ENCODE results near the gene HMGN4. TPM values are rescaled to one million over a fixed set of nuclear protein-coding genes. Genes with fewer than 3 reads are reported as not detected.

The HMGN4 gene
- 67.9 TPM for polyA plus RNA-seq (2013, experiment 1 of 2)
- 65.0 TPM for polyA plus RNA-seq (2013, experiment 2 of 2)

DNA sequence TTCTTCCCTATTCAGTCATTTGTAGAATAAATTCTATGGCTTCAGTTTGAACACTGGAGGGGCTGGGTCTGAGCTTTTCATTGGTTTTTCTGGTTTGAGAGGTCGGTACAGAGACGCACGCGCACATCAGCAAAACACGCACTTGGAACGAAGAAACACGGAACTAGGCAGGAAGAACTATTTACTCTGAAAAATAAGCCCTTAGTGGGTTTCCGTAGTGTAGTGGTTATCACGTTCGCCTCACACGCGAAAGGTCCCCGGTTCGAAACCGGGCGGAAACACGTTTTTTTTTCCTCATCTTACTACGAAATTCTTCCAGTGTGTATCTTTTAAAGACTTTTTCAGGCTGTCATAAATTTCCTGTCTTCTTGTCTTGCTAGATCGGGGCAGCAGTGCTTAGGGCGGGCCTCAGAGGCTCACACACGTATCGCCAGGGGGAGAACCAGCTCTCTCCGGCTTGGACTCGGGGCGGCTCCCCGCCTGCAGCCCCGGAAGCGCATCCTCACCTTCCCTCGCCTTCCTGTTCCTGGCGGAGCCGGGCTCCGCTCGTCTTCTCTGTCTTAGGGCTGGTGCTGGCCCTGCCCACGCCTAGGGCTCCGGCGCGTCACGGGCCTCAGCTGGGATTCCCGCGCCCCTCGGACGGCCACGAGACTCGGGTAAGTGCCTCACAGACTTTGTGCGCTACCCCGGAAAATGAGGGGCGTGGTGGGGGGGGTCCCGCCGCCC is at the start of gene HMGN4:
Gene HMGN4, plus strand, starts transcription at position 521 of the 726 bp plus-strand sequence. CDS start 6,841 bp downstream, outside the sequence.
- Histone ChIP-seq H3K36me3 (ENCODE audit: control insufficient read depth, insufficient read depth, low read length) (peaks cover 23% of the 10 kb centered on the region), H3K9me3 (ENCODE audit: control insufficient read depth, low read length) (no peaks in the 10 kb centered on the region), H3K4me3 (ENCODE audit: extremely low read depth, insufficient read depth, low read length, poor library complexity, severe bottlenecking) (peak within 1 kb of the TSS; percentile 91), H3K4me1 (ENCODE audit: control insufficient read depth, insufficient read depth, low read length, poor library complexity, severe bottlenecking) (no peaks in the 10 kb centered on the region), H3K27ac (ENCODE audit: low read depth, low read length, severe bottlenecking) (peak within 1 kb of the TSS; percentile 90)
- 0% methylated on average over 38 to 39 of the region's 49 CpGs for WGBS, 2 experiments (ENCODE audit: insufficient coverage in 2 of 2)

DNA sequence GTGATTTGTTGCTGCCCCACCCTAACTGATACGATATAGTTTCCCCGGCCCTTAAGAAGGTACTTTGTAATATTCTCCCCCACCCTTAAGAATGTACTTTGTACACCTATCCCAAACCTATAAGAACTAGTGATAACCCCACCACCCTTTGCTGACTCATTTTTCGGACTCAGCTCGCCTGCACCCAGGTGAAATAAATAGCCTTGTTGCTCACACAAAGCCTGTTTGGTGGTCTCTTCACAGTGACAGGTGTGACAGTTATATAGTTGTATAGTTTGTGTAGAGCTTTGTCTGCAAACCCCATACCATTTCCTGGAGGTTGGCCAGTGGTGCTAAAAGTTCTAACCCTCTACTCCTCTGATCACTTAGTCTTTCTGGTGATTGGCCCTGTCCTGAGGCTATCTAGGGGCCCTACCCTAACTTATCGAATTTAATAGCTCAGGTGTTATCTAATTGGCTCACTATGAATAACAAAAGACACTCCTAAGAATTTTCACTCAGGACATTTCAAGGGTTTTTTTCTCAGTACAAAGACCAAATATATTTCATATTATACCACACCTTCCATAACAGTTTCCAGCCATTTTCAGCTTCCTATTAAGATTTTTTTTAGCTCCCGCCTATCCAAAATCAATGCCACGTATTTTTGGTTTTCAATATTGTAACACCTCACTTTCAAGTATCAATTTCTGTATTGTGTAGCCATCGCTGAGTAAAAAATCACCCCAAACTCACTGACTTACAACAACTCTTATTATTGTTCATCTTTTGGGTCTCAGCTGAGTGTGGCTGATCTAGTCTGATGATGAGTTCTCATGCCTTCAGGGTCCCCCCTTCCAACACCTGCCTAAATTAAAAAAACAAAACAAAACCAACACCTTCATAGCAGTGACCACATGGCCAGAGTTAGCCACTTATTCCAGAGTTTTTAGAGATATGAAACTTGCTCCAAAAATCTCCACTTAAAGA is 47.9 kb upstream of the HMGN4 start:
- Histone ChIP-seq H3K36me3 (ENCODE audit: control insufficient read depth, insufficient read depth, low read length) (no peaks in the 10 kb centered on the region), H3K9me3 (ENCODE audit: control insufficient read depth, low read length) (no peaks in the 10 kb centered on the region), H3K4me3 (ENCODE audit: extremely low read depth, insufficient read depth, low read length, poor library complexity, severe bottlenecking) (no peak overlapping the region), H3K27ac (ENCODE audit: low read depth, low read length, severe bottlenecking) (no peak overlapping the region), H3K4me1 (ENCODE audit: control insufficient read depth, insufficient read depth, low read length, poor library complexity, severe bottlenecking) (no peaks in the 10 kb centered on the region)
- 89 to 98% methylated on average over 4 to 8 of the region's 8 CpGs for WGBS, 2 experiments (ENCODE audit: insufficient coverage in 2 of 2)

DNA sequence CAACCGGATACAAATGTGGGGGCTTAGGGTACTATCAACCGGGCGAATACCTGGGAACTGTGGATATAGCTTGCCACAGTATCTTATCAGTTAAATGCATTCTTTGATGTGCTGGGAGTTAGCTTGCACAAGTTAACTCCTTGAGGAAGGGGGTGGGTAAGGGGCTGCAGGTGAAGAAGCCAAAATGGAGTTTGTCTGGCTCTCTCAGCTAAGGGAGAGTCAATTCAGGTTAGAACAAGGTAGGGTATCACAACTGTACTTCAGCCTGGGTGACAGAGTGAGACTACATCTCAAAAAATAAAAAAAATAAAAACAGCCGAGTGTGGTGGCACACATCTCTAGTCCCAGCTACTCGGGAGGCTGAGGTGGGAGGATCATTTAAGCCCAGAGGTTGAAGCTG is 46.6 kb upstream of the HMGN4 start:
- no peaks in the 10 kb centered on the region for H3K36me3 ChIP-seq (ENCODE audit: control insufficient read depth, insufficient read depth, low read length)
- H3K9me3 ChIP-seq (ENCODE audit: control insufficient read depth, low read length): no peaks in the 10 kb centered on the region
- H3K4me3 ChIP-seq (ENCODE audit: extremely low read depth, insufficient read depth, low read length, poor library complexity, severe bottlenecking): no peak overlapping the region
- no peak overlapping the region for H3K27ac ChIP-seq (ENCODE audit: low read depth, low read length, severe bottlenecking)
- 78 to 95% methylated on average over 3 to 5 of the region's 5 CpGs for whole genome bisulfite sequencing, 2 experiments (ENCODE audit: insufficient coverage in 2 of 2)
- no peaks in the 10 kb centered on the region for H3K4me1 ChIP-seq (ENCODE audit: control insufficient read depth, insufficient read depth, low read length, poor library complexity, severe bottlenecking)

DNA sequence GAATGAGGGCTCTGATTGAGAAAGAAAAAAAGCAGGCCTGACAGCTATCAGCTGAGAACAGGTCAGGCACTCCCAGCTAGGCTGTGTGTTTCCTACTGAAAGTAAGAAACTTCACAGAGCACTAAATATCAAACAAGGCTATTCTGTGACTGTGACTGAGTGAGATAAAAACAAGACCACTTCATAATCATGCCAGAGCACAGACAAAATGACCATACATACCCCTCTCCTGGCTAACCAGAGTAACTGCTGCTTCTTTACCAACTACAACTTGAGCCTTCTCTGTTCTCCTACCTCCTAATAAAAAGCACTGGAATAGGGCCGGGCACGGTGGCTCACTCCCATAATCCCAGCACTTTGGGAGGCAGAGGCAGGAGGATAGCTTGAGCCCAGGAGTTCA is 44.9 kb upstream of the HMGN4 start:
- 80% methylated on average over 1 of the region's 2 CpGs; no CpG with 5 or more reads in 1 of the 2 experiments for WGBS, 2 experiments (ENCODE audit: insufficient coverage in 2 of 2)
- Histone ChIP-seq H3K4me1 (ENCODE audit: control insufficient read depth, insufficient read depth, low read length, poor library complexity, severe bottlenecking) (no peaks in the 10 kb centered on the region), H3K36me3 (ENCODE audit: control insufficient read depth, insufficient read depth, low read length) (no peaks in the 10 kb centered on the region), H3K9me3 (ENCODE audit: control insufficient read depth, low read length) (no peaks in the 10 kb centered on the region), H3K4me3 (ENCODE audit: extremely low read depth, insufficient read depth, low read length, poor library complexity, severe bottlenecking) (no peak overlapping the region), H3K27ac (ENCODE audit: low read depth, low read length, severe bottlenecking) (no peak overlapping the region)

DNA sequence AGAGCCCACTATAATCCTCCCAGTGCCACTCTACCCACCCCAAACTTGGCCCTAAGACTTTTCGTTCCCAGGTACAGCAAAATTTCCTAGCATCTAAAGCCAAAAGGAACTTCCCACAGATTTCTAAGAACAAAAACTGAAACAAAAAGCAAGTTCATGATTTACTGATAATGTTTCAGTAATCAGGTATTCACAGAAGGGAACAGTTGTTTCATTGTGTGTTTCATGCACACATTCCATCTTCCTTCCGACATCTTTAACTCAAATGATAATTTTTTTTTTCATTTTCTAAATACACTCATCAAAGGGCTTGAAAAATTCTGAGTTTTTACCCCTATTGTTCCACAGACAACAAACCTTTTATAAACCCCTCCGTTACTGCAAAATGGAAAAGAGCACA is 44.0 kb upstream of the HMGN4 start:
- H3K36me3 ChIP-seq (ENCODE audit: control insufficient read depth, insufficient read depth, low read length): no peaks in the 10 kb centered on the region
- no peak overlapping the region for H3K4me3 ChIP-seq (ENCODE audit: extremely low read depth, insufficient read depth, low read length, poor library complexity, severe bottlenecking)
- no peaks in the 10 kb centered on the region for H3K4me1 ChIP-seq (ENCODE audit: control insufficient read depth, insufficient read depth, low read length, poor library complexity, severe bottlenecking)
- WGBS, 2 experiments (ENCODE audit: insufficient coverage in 2 of 2): 86 to 96% methylated on average over 1 to 2 of the region's 3 CpGs
- H3K27ac ChIP-seq (ENCODE audit: low read depth, low read length, severe bottlenecking): no peak overlapping the region
- no peaks in the 10 kb centered on the region for H3K9me3 ChIP-seq (ENCODE audit: control insufficient read depth, low read length)

DNA sequence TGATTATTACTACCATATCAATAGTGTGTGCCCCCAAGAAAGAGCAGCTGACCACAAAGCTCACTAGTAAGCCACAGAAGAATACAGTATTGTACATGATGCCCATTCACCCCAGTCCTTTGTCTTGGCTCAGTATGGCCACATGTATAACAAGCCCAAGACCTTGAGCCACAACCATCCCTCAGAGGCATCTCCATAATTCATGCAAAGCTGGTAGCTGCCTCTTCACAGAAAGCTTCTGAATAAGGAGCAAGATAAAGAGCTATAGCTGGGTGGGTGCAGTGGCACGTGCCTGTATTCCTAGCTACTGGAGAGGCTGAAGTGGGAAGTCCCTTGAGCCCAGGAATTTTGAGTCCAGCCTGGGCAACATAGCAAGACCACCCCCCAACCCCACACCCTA is 42.9 kb upstream of the HMGN4 start:
- no peaks in the 10 kb centered on the region for H3K9me3 ChIP-seq (ENCODE audit: control insufficient read depth, low read length)
- no peak overlapping the region for H3K27ac ChIP-seq (ENCODE audit: low read depth, low read length, severe bottlenecking)
- no peaks in the 10 kb centered on the region for H3K4me1 ChIP-seq (ENCODE audit: control insufficient read depth, insufficient read depth, low read length, poor library complexity, severe bottlenecking)
- H3K36me3 ChIP-seq (ENCODE audit: control insufficient read depth, insufficient read depth, low read length): no peaks in the 10 kb centered on the region
- WGBS, 2 experiments (ENCODE audit: insufficient coverage in 2 of 2): 50% methylated on average over 1 of the region's 1 CpG; no CpG with 5 or more reads in 1 of the 2 experiments
- H3K4me3 ChIP-seq (ENCODE audit: extremely low read depth, insufficient read depth, low read length, poor library complexity, severe bottlenecking): no peak overlapping the region

DNA sequence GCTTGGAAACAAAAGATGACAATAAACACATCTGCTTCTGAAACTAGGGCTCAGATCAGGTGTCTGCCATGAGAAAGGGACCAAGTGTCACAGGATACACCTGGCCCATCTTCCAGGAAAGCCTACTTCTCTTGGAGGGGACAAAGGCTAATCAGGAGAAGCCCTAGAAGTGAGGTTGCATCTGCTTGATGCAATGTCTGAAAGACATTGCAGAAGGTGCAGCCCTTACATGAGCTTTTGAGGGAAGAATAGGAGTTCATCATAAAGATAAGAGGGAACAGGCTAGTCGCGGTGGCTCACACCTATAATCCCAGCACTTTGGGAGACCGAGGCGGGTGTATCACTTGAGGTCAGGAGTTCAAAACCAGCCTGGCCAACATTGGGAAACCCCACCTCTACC is 40.6 kb upstream of the HMGN4 start:
- Histone ChIP-seq H3K4me3 (ENCODE audit: extremely low read depth, insufficient read depth, low read length, poor library complexity, severe bottlenecking) (no peak overlapping the region), H3K4me1 (ENCODE audit: control insufficient read depth, insufficient read depth, low read length, poor library complexity, severe bottlenecking) (peaks cover 3% of the 10 kb centered on the region), H3K9me3 (ENCODE audit: control insufficient read depth, low read length) (no peaks in the 10 kb centered on the region), H3K27ac (ENCODE audit: low read depth, low read length, severe bottlenecking) (no peak overlapping the region), H3K36me3 (ENCODE audit: control insufficient read depth, insufficient read depth, low read length) (no peaks in the 10 kb centered on the region)
- 95% methylated on average over 4 of the region's 4 CpGs; no CpG with 5 or more reads in 1 of the 2 experiments for WGBS, 2 experiments (ENCODE audit: insufficient coverage in 2 of 2)

DNA sequence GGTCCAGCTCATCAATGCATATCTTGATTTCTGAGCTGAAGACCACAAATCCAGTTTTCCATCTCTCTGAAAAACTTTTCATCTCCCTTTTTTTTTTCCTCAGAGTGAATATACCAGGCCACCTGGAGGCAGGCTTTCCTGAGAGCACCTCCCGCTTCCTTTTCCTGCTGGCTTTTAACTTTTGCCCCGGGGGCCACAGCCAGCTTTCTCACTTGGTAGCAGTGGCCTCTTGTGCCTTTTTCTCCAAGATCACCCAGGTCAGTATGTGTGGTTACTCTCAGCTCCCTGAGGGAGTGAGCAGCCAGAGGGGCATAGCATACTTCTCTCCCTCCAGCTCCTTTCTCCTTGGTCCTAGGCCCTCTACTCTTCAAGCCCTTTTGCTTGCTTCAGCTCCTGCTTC is 38.1 kb upstream of the HMGN4 start, which contains the start of gene BTN1A1:
Gene BTN1A1, plus strand, starts transcription at position 202 of the 400 bp plus-strand sequence. CDS start 984 bp downstream, outside the sequence.
- Histone ChIP-seq H3K4me3 (ENCODE audit: extremely low read depth, insufficient read depth, low read length, poor library complexity, severe bottlenecking) (no peak within 1 kb of the TSS), H3K4me1 (ENCODE audit: control insufficient read depth, insufficient read depth, low read length, poor library complexity, severe bottlenecking) (peaks cover 3% of the 10 kb centered on the region), H3K9me3 (ENCODE audit: control insufficient read depth, low read length) (no peaks in the 10 kb centered on the region), H3K36me3 (ENCODE audit: control insufficient read depth, insufficient read depth, low read length) (no peaks in the 10 kb centered on the region), H3K27ac (ENCODE audit: low read depth, low read length, severe bottlenecking) (no peak within 1 kb of the TSS)
- 39 to 52% methylated on average over 2 of the region's 2 CpGs for WGBS, 2 experiments (ENCODE audit: insufficient coverage in 2 of 2)

DNA sequence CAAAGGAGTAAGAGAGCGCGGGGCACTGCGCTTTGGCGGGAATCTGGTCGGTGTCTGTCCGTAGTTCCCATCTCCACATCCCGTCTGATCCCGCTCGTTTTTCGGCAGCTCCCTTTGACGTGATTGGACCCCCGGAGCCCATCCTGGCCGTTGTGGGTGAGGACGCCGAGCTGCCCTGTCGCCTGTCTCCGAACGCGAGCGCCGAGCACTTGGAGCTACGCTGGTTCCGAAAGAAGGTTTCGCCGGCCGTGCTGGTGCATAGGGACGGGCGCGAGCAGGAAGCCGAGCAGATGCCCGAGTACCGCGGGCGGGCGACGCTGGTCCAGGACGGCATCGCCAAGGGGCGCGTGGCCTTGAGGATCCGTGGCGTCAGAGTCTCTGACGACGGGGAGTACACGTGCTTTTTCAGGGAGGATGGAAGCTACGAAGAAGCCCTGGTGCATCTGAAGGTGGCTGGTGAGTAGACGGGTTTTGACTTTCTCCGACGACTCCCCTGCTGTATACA is 36.6 kb upstream of the HMGN4 start:
- Histone ChIP-seq H3K27ac (ENCODE audit: low read depth, low read length, severe bottlenecking) (no peak overlapping the region), H3K4me1 (ENCODE audit: control insufficient read depth, insufficient read depth, low read length, poor library complexity, severe bottlenecking) (peaks cover 3% of the 10 kb centered on the region), H3K9me3 (ENCODE audit: control insufficient read depth, low read length) (no peaks in the 10 kb centered on the region), H3K36me3 (ENCODE audit: control insufficient read depth, insufficient read depth, low read length) (no peaks in the 10 kb centered on the region), H3K4me3 (ENCODE audit: extremely low read depth, insufficient read depth, low read length, poor library complexity, severe bottlenecking) (peak overlapping the region; percentile 16)
- WGBS, 2 experiments (ENCODE audit: insufficient coverage in 2 of 2): 5 to 11% methylated on average over 45 to 47 of the region's 49 CpGs

DNA sequence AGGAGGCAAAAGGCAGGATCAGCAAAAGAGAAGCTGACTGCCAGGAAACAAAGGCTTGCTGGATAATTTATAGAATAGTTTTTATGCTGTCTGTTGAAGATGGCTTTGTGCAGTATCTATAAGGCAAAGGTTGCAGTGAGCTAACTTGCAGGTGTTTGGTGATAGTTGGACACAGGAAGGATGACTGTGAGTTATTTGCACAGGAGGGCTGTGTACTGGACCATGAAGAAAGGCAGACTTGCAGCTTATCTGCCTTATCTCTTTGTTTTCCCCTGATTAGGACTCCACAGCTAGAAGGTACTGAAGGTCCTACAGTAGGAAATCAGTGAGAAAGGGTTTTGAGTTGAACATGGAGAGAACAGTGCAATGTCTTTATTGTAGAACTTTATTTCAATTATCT is 36.0 kb upstream of the HMGN4 start:
- Histone ChIP-seq H3K36me3 (ENCODE audit: control insufficient read depth, insufficient read depth, low read length) (no peaks in the 10 kb centered on the region), H3K4me1 (ENCODE audit: control insufficient read depth, insufficient read depth, low read length, poor library complexity, severe bottlenecking) (peaks cover 3% of the 10 kb centered on the region), H3K9me3 (ENCODE audit: control insufficient read depth, low read length) (no peaks in the 10 kb centered on the region), H3K27ac (ENCODE audit: low read depth, low read length, severe bottlenecking) (no peak overlapping the region), H3K4me3 (ENCODE audit: extremely low read depth, insufficient read depth, low read length, poor library complexity, severe bottlenecking) (no peak overlapping the region)

All from mesodermal cell (in vitro differentiated cells).